GM19455 (cell line): ENCODE results near the gene RPS27L.

Experiments
- ATAC-seq: cut with Tn5 transposase; IDR thresholded peaks from one replicate; pipeline ENCODE4 v1.9.1; 2021; ENCODE audit not compliant: unreplicated experiment

The RPS27L gene

DNA sequence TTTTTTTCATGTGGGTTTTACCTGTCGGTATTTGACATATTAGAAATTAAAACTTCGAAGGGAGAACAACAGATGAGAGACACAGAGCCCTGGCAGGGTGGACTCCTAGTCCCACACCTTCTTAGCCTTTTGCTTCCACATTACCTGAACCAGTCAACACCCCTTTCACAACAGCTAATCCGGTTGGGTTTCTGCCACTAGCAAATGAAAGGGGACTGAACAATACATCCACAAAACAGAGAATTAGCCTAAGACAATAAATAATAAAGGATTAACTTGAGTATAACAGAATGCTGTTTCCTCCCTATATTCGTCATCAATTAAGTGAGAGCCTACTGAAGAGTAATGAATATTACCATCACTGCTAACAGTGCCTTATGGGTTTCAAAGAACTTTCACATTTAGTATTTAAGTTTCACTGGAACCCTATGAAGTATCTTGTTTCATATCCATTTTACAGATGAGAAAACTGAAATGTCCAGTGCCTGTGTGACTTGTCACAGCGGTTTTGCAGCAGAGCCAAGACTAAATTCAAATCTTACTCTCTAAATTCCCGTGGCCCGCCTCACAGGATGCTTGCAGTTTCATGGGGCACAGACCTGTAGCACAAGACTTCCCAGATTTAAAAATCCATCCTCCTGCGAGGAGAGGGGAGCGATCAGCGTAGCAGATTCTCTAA lies 31.1 kb upstream of the RPS27L start:
- ATAC-seq = no peak

DNA sequence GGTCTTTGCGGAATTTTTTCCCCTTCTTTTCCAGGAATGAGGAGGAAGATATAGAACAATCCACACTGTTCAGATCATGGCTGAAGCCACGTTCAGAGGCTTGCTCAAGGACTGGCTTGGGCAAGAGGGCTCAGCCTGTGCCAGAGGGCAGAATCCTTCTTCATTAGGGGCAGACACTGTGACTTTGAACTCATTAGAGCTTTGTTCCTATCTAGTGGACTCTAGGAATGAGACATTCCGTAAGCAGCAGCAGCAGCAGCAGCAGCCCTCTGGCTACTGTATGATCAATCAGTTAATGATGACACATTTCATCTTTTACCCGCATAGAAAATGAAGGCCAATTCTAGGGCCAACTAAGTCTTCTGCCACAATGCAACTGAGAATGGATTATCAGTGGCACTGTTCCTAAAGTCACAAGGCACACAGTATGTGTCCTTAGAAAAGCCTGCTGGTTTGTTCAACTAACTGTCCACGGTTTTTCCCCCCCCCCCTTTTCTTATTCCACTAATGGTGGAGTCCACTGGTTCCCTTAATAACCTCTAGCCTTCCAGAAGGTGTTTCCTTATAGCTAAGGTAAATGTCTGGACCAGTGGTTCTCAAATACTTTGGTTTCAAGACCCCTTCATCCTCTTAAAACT lies 30.4 kb upstream of the RPS27L start:
- ATAC-seq = no peak

DNA sequence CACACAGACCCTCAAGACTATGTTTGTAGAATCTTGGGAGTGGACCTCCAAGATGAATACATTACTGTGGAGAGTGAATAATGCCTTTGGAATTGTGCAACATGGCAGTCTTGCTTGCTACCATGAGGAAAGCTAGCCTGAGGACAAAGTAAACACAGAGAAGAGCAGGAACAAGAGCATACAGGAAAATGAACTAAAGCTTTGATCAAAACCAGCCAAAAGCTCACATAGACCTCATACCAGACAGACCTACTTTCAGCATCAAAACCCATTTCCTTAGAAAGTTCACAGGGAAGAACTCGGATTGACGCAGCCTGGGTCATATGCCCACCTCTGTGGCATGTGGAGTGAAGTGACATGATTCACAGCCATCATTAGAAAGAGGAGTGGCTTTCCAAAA lies 28.8 kb upstream of the RPS27L start:
- no peak for ATAC-seq

DNA sequence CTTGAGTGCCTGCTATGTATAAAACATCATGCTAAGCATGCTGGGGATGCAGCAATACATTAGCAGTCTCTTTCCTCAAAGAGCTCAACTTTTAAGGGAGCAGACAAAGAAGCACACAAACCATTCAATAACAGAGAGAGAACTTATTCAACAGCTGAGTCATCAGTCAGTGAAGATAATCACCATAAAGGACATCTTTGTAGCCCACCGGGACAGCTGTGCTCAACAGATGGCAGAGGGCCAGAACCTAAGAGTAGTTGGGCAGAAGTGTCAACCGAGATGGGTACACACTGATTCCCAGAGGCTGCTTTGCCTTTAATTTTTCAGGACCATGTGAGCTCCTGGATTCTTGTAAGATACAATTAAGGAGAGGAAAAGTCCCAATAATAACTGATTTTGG lies 27.9 kb upstream of the RPS27L start:
- ATAC-seq = no peak

DNA sequence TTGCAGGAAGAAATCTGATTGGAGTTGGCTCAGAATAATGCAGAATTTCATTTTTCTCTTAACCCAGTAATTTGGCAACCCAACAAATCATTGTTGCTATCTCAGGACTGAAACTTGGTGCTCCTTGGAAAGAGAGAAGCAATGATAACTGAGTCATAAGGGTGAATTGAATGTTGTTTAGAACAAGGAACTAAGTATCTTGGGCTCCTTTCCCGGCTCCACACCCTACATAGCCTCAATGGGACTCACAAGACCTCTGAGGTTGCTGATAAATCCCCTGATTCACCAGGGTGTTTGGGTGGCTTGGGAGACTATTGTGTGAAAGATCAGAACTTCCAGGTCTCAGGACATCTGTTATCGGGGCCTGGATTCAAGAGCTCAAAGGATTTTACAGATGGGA lies 24.4 kb upstream of the RPS27L start:
- no peak for ATAC-seq

DNA sequence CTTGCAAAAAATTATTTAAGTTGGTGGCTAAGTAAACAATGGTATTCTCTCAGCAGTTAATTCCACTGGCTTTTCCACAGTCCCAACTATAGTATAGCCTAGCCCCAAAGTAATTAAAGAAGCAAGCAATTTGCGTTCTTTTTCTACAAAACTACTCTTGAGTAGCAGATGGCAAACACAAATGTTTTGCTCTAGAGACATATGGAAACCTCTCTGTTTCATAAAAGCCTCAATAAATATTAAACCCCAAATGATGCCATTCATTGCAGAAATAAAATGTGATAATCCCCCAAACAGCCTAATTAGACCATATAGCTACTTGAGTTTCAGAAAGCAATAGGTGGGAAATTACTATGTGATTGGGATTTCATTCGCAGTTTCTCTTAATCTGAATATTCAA lies 23.5 kb upstream of the RPS27L start:
- no peak for ATAC-seq

DNA sequence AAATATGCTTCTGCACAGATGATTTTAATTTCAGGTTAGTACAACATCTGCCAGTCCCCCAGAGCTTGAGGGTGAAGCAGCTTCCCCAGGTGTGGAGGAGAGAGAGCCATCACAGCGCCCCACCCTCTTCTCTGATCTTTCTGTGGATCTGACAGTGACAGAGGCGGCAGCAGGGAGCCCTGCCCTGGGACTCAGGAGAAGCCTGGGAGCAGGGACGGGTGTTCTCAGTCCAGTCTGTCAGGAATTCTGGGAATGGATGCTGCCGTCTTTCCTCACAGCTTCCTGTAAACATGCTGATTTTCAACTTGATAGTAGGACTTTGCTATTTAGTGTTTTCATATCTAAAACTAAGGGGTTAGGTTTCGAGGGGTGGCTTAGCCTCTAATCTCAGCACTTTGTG lies 20.8 kb upstream of the RPS27L start:
- no peak for ATAC-seq

DNA sequence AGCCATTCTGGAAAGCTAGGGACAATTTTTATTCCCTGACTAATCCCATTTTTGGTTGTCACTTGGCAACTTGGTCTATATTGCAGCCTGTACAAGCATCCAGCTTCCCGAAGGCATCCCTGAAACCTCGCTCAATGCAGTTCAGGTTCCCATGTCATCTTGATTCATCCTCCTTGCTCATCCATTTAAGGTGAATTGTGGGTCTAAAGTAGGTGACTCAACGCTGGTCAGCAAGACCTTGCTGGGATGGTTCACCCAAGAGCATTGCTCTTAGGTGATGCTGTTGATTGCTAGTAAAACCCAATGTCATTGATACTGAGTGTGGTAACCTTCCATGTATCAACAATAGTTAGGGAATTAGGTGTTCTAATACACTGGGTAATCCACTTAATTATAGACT lies 19.0 kb upstream of the RPS27L start:
- ATAC-seq = no peak

DNA sequence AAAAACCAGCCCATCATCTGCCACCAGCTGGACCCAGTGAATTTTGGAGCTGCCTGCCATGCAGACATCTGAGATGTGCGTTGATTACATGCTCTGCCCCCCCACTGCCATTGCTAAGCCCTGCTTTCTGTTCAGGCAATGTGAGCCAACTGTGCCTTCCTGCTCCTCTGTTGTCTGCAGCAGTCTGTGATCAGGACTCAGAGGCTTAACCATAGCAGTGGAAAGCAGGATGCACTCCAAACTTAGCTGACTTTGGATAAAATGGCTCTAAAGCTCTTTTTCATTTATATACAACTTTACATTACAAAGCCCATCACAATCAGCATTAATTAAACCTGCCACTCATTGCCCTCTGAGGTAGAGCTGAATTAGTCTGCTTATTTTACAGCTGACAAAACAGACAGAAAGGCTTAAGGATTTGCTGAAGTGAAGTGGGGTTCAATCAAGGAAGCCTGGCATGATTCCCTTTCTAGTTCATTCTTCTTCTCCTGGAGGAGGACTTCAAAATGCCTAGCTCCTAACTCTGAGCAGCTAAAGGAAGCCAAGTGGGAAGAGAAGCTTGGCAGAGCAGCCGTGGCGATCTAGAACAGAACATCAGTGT lies 15.7 kb upstream of the RPS27L start:
- no peak for ATAC-seq

DNA sequence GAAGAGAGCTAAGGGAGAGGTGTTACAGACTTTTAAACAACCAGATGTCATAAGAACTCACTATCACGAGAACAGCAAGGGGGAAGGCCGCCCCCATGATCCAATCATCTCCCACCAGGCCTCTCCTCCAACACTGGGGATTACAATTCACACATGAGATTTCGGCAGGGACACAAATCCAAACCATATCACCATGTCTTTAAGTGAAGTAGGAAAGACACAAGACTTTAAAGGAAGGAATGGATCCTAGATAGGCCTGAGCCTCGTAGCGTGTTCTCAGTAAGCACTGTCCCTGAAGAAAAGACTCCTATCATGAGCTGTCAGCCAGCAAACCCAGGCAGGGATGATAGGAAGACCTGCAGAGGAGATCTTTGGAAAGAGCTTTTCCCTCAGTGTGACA lies 15.1 kb upstream of the RPS27L start:
- no peak for ATAC-seq

DNA sequence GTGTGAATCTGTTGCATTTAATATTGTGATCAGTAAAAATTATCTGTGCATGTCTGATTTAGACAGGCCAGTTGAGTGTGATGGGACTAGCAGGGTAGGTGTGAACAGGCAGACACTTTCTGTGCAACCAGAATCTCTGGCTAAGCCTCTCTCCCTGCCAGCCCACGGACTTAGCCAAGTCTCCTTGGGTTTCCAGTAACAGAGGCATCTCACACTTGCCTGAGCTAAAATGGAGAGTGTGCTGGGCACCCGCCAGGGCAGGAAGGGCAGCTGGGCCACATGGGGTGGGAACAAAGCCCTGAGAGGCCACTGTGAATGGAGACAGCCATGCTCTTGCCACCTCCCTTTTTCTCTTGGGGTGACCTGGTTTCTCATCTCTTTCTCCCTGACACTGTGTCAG lies 12.5 kb upstream of the RPS27L start:
- no peak for ATAC-seq

DNA sequence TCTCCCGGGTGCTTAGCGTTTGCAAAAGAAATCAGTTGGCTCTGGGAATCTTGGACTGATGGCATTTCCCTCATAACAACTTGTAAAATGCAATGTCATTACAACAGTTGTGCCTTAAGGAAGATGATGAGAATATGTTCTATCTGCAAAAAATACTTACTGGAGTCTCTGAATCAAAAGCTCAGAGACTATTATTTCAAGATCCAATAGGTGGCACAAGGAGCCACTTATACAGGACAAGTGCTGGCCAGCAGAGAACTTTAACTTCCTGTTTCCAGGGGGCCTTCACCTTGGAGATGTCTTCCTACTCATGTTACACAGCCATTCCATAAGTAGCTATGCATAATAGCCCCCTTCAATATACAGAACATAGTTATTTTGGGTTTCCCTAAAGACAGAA lies 8.9 kb upstream of the RPS27L start:
- no peak for ATAC-seq

DNA sequence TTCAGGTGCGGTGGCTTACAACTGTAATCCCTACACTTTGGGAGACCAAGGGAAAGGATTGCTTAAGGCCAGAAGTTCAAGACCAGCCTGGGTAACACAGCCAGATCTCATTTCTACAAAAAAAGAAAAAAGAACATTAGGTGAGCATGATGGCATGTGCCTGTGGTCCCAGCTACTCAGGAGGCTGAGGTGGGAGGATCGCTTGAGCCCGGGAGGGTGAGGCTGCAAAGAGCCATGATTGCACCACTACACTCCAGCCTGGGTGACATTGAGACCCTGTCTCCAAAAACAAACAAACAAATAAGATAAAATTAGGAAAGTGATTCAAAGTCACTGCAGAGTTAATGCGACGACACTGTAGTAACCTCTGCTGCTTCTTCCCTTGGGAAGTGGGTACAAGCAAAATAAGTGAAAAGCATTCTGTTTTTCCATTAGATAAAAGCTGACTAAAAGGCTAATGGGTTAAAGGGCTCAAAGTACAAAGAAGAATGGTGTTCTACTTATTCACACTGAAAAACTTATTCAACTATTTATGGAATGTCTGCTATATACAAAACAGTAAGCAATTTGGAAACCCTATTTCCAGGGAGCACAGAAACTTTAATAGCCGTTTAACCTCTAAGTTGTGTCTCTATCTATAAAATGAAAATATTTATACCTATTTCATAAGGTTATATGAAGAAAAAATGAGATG lies 8.0 kb upstream of the RPS27L start:
- ATAC-seq = no peak

DNA sequence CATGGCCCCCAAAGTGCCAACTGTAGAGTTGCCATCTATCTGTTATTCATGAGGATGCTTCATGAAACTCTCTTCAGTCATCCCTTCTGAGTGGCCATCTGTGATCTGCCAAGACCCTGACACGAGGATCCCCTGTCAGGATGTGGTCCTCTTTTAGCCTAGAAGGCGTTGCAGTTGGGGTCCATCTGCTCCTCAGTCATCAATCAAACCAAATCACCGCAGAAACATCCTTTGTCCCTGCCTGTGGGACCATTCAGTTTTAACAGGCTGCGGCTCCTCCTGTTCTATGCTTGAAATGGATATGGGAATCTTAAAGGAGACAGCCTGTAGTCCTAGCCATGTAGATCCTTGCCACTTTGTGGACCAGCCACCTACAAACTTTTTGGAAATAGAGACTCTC lies 5.9 kb upstream of the RPS27L start:
- ATAC-seq = no peak

DNA sequence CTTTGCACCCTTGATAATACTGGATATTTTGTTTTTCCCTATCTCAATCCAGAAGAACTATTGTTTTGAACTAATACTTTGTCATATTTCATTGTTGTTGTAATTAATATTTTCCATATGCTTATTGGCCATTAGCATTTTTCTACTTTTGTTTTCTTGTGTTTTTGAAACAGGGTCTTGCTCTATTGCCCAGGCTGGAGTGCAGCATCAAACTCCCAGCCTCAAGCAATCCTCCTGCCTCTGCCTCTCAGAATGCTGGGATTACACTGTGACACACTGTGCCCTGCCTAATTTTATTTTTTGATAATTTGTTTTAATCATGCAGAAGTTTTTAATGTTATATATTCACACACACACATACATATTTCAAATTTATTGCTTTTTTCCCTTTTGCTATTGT lies 3.4 kb upstream of the RPS27L start:
- no peak for ATAC-seq

DNA sequence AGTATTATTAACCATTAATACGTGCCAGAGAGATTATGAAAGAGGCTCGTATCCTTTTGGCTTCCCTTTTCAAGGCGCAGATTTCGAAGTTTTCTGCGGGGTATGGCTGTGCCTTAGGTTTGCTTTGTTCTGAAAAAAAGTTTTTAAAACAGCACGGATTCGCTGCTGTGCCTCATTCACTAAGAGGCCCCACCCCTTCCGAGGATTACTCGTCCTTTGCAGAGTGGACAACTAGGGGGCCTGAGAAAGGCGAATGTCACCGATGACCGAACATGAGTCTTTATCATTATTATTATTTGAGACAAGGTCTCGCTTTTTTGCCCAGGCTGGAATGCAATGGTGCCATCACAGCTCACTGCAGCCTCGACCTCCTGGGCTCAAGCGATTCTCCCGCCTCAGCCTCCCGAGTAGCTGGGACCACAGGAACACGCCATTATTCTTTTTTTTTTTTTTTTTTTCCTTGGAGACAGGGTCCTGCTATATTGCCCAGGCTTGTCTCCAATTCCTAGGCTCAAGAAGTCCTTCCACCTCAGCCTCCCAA lies 684 bp upstream of the RPS27L start:
- ATAC-seq = peak; percentile 37

DNA sequence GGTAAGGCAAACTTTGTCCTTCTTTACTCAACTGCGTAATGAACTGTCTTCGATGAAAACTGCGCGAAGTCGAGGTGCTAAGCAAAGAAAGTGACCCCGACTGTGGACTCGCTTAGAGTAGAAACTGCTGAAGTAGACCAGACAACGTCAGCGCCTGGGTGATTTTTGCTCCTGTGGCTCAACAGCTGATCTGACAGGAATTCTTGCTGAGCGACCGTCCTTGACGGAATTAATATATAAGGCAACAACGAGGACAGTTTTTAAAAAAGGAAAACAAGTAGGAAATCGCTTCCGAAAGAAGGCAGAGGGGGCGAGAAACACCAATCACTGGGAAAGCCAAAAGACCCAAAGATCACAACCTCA lies 541 bp downstream of the RPS27L start:
- ATAC-seq = no peak

DNA sequence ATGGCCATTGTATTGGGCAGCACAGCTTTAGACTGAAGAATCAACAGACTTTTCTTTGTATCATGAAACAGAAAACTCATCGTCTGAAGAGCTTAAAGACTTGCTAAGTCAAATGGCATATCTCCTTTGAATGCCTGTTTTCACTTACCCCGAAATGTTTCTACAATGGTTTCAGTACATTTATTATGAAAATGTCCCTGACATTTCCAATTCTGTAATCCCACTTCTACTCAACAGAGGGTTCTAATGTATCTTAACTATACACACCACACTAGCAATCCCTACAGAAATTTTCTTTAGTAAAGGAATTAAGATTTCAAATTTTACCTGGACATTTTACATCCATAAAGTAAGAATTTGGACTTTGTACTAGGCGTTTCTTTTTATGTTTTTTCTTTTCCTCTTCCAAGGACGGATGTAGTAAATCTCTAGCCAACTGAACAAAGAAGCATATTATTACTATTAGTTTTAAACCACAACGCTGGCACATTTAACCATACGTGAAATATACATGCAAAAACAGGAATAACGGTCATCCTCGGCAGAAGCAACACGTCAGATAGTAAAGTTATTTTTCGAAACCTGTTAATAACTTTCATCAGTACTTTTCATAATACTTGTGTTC lies 1.1 kb downstream of the RPS27L start:
- no peak for ATAC-seq

DNA sequence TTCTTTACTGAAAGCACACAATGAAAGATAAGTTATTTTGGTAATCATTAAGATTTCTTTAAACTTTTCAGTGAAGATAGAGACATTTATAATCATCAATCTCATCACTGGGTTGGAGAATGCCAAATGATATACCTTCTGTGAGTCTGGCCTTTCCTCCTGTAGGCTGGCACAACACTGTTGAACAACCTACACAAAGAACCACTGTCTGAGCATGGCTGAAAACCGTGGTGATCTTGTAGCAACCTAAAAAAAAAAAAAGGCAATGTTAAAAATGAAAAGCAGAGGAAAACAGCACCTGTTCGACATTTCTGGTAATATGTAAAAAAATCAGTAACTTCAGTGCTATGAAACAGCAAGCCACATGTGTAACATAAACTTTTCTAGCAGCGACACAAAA lies 1.8 kb downstream of the RPS27L start:
- ATAC-seq = no peak

DNA sequence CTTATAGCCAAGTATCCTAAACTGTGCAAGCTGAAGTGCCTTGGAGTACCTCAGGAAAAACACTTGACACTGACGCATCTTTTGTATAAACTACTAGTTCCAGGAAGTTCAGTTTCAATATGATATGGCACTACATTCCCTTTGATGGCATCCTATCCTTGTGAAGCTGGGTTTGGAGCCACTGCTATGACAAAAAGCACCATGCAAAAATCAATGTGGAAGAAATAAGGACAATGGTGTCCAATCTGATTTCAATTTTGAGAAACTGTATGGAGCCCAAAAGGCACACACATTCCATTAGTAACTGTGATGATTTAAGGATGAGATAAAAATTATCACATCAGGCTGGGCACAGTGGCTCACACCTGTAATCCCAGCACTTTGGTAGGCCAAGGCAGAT lies 5.6 kb downstream of the RPS27L start:
- no peak for ATAC-seq

DNA sequence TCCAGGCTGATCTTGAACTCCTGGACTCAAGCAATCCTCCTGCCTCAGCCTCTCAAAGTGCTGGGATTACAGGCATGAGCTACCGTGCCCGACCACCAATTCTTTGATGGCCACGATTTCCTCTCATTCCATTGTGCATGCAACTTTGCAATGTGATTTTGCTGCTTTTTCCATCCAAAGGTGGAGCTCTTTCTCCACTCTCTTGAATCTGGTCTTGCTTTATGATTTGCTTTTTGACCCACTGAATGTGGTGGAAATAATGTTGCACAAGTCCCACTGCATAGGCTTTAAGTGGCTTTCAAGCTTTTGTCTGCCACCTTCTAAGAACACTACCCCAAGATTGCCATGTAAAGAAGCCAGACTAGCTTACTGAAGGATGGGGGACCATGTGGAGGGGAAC lies 10.6 kb downstream of the RPS27L start:
- ATAC-seq = no peak

DNA sequence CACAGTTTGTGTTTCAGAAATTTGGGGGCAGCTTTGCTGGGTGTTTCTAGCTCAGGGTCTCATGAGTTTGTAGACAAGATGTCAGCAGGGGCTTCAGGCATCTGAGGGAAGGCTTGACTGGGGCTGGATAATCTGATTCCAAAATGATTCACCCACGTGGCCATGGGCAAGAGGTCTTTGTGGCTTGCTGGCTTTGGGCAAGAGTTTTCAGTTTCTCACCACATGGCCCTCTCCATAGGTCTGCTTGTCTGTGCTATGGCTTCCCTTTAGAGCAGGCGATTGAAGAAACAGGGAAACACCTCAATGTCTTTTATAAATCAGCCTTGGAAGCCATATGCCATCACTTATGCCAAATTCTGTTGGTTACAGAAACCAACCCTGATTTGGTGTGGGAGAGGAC lies 11.9 kb downstream of the RPS27L start:
- ATAC-seq = no peak
